IMR-90 (cell line): ENCODE data around the gene ZFAND2A. TPM values are rescaled to one million over a fixed set of nuclear protein-coding genes. Genes with fewer than 3 reads are reported as not detected.
A peak's percentile ranks its signal among the peaks of the same experiment; 100 is the strongest.

Experiments
- ATAC-seq: fragments of 200-7000 bp; cut with Tn5 transposase; 2 replicates; pipeline ENCODE4 v1.9.1; 2020; ENCODE audit warnings: low read depth, mild to moderate bottlenecking, moderate library complexity
- BruUV-seq: library from RNA; stranded (reverse); fragments of 400-500 nt; replicated peaks from 2 replicates; lab custom pipeline; 2021; lab: Mats Ljungman, UMichigan
- CTCF ChIA-PET: fragments of 300-600 bp; formaldehyde crosslinking; extraction: SDS; loops from one replicate; lab custom pipeline; 2021; ENCODE audit warnings: antibody characterized with exemption; lab: Yijun Ruan, JAX
- POLR2A ChIA-PET: fragments of 300-600 bp; sonication (Branson Sonifier 250); formaldehyde crosslinking; loops from one replicate; lab custom pipeline; 2022; ENCODE audit warnings: antibody characterized with exemption; ENCODE audit not compliant: unreplicated experiment; lab: Charles Lee
- DNase-seq: peaks from one replicate; pipeline ENCODE4 v3.0.0; 2013
- H2AFZ ChIP-seq: replicated peaks from 2 replicates; pipeline ENCODE3; 2013; ENCODE audit warnings: low read length, mild to moderate bottlenecking; ENCODE audit not compliant: poor library complexity
- H2AK5ac ChIP-seq: 2 replicates; pipeline ENCODE4 v1.6.1; 2013; ENCODE audit warnings: low read depth, low read length, inconsistent platforms
- H2AK9ac ChIP-seq: replicated peaks from 2 replicates; pipeline ENCODE3; 2013; ENCODE audit warnings: mild to moderate bottlenecking, low read depth, low read length, moderate library complexity; ENCODE audit not compliant: poor library complexity
- H2BK120ac ChIP-seq: 2 replicates; pipeline ENCODE4 v1.6.1; 2013; ENCODE audit warnings: low read depth, low read length, inconsistent platforms
- H2BK15ac ChIP-seq: 3 replicates; pipeline ENCODE4 v1.6.1; 2013; ENCODE audit warnings: low read depth, low read length, inconsistent platforms
- H2BK20ac ChIP-seq: 2 replicates; pipeline ENCODE4 v1.6.1; 2013; ENCODE audit warnings: low read depth, mild to moderate bottlenecking, inconsistent platforms, low read length, moderate library complexity
- H2BK5ac ChIP-seq: 2 replicates; pipeline ENCODE4 v1.6.1; 2013; ENCODE audit warnings: mild to moderate bottlenecking, low read depth, low read length, inconsistent platforms; ENCODE audit not compliant: poor library complexity, severe bottlenecking
- H3K14ac ChIP-seq: replicated peaks from 2 replicates; pipeline ENCODE4 v1.6.1; 2013; ENCODE audit warnings: low read depth, low read length, inconsistent platforms
- H3K18ac ChIP-seq: 2 replicates; pipeline ENCODE4 v1.6.1; 2013; ENCODE audit warnings: low read depth, low read length, control low read depth
- H3K23ac ChIP-seq: 2 replicates; pipeline ENCODE4 v1.6.1; 2013; ENCODE audit warnings: low read depth, low read length, inconsistent platforms
- H3K27ac ChIP-seq: 2 replicates; pipeline ENCODE4 v1.5.1; 2013; ENCODE audit warnings: mild to moderate bottlenecking, control low read depth, low read length; ENCODE audit not compliant: insufficient read depth
- H3K27me3 ChIP-seq: 2 replicates; pipeline ENCODE4 v1.6.1; 2013; ENCODE audit warnings: low read length; ENCODE audit not compliant: control insufficient read depth, insufficient read depth
- H3K36me3 ChIP-seq: 2 replicates; pipeline ENCODE4 v1.6.1; 2013; ENCODE audit warnings: low read length, mixed read lengths; ENCODE audit not compliant: control insufficient read depth, insufficient read depth
- H3K4ac ChIP-seq: 2 replicates; pipeline ENCODE4 v1.6.1; 2013; ENCODE audit warnings: low read depth, low read length, inconsistent platforms
- H3K4me1 ChIP-seq: 2 replicates; pipeline ENCODE4 v1.6.1; 2013; ENCODE audit warnings: low read length, mixed read lengths; ENCODE audit not compliant: control insufficient read depth, insufficient read depth
- H3K4me2 ChIP-seq: 2 replicates; pipeline ENCODE4 v1.6.1; 2013; ENCODE audit warnings: low read depth, mild to moderate bottlenecking, control low read depth, low read length, moderate library complexity
- H3K4me3 ChIP-seq: 2 replicates; pipeline ENCODE4 v1.5.1; 2013; ENCODE audit warnings: low read depth, mild to moderate bottlenecking, control low read depth, low read length, moderate library complexity; ENCODE audit not compliant: insufficient read depth
- H3K56ac ChIP-seq: 2 replicates; pipeline ENCODE4 v1.6.1; 2013; ENCODE audit warnings: low read length, inconsistent platforms; ENCODE audit not compliant: insufficient read depth; ENCODE audit errors: extremely low read depth
- H3K79me1 ChIP-seq, 2 experiments: 2 replicates each; pipeline ENCODE4 v1.6.1; 2013; ENCODE audit warnings: low read length in 2 of 2, inconsistent platforms in 1 of 2, low read depth in 1 of 2
- H3K9ac ChIP-seq: 2 replicates; pipeline ENCODE4 v1.6.1; 2013; ENCODE audit warnings: low read depth, low read length, control low read depth
- H3K9me1 ChIP-seq: 2 replicates; pipeline ENCODE4 v1.6.1; 2013; ENCODE audit warnings: low read length, inconsistent platforms; ENCODE audit not compliant: insufficient read depth
- H3K9me3 ChIP-seq: 2 replicates; pipeline ENCODE4 v1.6.1; 2013; ENCODE audit warnings: low read length; ENCODE audit not compliant: control insufficient read depth, insufficient read depth
- H4K20me1 ChIP-seq: 2 replicates; pipeline ENCODE4 v1.6.1; 2013; ENCODE audit warnings: low read length, inconsistent platforms; ENCODE audit not compliant: insufficient read depth
- H4K5ac ChIP-seq: 2 replicates; pipeline ENCODE4 v1.6.1; 2013; ENCODE audit warnings: mild to moderate bottlenecking, low read depth, low read length, control low read depth
- H4K8ac ChIP-seq, 2 experiments: 2 replicates each; pipeline ENCODE4 v1.6.1; 2013; ENCODE audit warnings: low read depth in 2 of 2, low read length in 2 of 2, control low read depth in 1 of 2, inconsistent platforms in 1 of 2
- H4K91ac ChIP-seq: 2 replicates; pipeline ENCODE4 v1.6.1; 2013; ENCODE audit warnings: low read depth, low read length, inconsistent platforms; ENCODE audit not compliant: insufficient read depth
- CEBPB ChIP-seq: IDR thresholded peaks from 2 replicates; pipeline ENCODE4 v1.6.1; 2012; ENCODE audit warnings: low read depth, low read length, improper control_type of control experiment
- FOS ChIP-seq: fragments of 150-350 bp; IDR thresholded peaks from 2 replicates; pipeline ENCODE4 v1.6.1; 2016; ENCODE audit warnings: low read depth, low read length
- NFE2L2 ChIP-seq: fragments of 150-350 bp; IDR thresholded peaks from 2 replicates; pipeline ENCODE4 v1.6.1; 2016; ENCODE audit warnings: low read depth, mild to moderate bottlenecking, low read length
- USF2 ChIP-seq: fragments of 150-350 bp; IDR thresholded peaks from 2 replicates; pipeline ENCODE4 v1.6.1; 2017; ENCODE audit warnings: mild to moderate bottlenecking, antibody characterized with exemption, low read length, low read depth
- WGBS, 2 experiments: methylation state at CpG; one replicate each; pipeline versions ENCODE4 v1.1.5 to v1.1.7; 2013; ENCODE audit warnings: missing lambda C conversion rate in 2 of 2; ENCODE audit not compliant: insufficient read length in 1 of 2; ENCODE audit errors: extremely low coverage in 2 of 2; 5-methylcytosine and 5-hydroxymethylcytosine counted together
- dilution Hi-C: fragments of 300-500 bp; cut with HindIII; formaldehyde crosslinking; loops from one replicate; pipeline ENCODE4 v1.14.3; 2018; ENCODE audit warnings: low sequenced_read_pairs; ENCODE audit not compliant: unreplicated experiment
- in situ Hi-C: fragments of 300-500 bp; cut with MboI; formaldehyde crosslinking; loops from 3 replicates; pipeline ENCODE4 v1.14.3; 2019; ENCODE audit warnings: low sequenced_read_pairs, inconsistent platforms, mixed read lengths
- intact Hi-C: fragments of 100-400 bp; cut with micrococcal nuclease; formaldehyde crosslinking; loops from 2 replicates; pipeline ENCODE4 v1.10.0; 2022
- polyA plus RNA-seq, 3 experiments: library from polyadenylated mRNA; depleted of rRNA; stranded (reverse); fragments of >200 nt; gene quantifications; 2 replicates each; pipeline ENCODE4 v1.2.3, GENCODE V29; 2012; ENCODE audit warnings: low replicate concordance in 1 of 3
- total RNA-seq: library from RNA; depleted of rRNA; stranded (reverse); fragments of >200 nt; gene quantifications from 2 replicates; pipeline ENCODE4 v1.2.3, GENCODE V29; 2012

Gene ZFAND2A
- total and polyA plus RNA-seq, 2 of the 4 experiments (the other 2 are of a cell fraction), result 11.8 to 28.7 TPM

DNA sequence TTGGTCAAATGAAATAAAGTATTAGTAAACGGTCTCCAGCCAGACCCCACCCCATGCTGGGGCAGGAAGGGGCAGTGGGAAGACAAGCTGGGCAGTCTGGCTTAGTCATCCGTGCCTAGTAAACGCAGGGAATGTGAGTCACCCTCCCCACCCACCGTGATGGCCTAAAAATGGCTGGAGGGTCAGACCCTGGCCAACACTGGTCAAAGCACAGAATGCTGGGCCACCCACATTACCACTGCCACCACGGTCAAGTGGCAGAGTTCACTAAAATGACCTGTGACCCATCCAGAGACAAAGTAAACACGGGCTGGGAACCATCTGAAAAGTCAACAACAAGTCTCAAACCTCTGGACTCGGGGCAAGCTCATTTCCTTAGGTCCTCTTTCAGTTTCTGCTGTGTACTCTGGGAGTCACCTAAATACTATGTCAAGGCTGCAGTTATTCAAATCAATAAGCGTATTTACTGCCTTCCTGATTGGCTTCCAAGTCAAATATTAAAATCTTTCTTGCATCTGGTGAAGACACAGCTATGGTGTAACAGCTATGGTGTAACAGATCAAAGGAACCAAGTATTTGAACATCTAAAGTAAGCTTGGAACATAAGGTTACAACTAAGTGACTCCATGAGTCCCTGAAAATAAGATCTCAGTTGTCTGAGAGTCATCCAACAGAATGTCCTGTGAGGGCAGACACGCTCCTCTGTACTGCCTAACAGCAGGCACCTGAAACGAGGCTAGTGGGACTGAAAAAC is 3.0 kb downstream of the ZFAND2A start:
- WGBS, 2 experiments, result 53% methylated on average over 3 of the region's 10 CpGs; no CpG with 5 or more reads in 1 of the 2 experiments
- DNase-seq (peak; percentile 52), ATAC-seq (no peak)
- Histone ChIP-seq H4K91ac (no peak overlapping the region), H3K14ac (no peak overlapping the region), H3K4ac (no peak overlapping the region; the same call in 1 of the 2 replicates), H4K5ac (no peak overlapping the region), H3K27me3 (no peaks in the 10 kb centered on the region), H3K4me3 (no peak overlapping the region), H2BK120ac (no peak overlapping the region), H3K18ac (no peak overlapping the region), H2BK15ac (no peak overlapping the region), H4K8ac (no peak overlapping the region), H3K4me1 (peaks cover 10% of the 10 kb centered on the region), H3K23ac (peak overlapping the region; percentile 37; the same call in 1 of the 2 replicates), H2AK5ac (0 out of 2 replicates have a peak overlapping the region, but pooled peaks have one; percentile 60), H3K56ac (no peak overlapping the region), H3K9ac (no peak overlapping the region), H2AK9ac (peak overlapping the region; percentile 82), H2BK5ac (peak overlapping the region; percentile 51), H3K9me1 (peaks cover 9% of the 10 kb centered on the region; the same call in 1 of the 2 replicates), H3K27ac (no peak overlapping the region; the same call in 1 of the 2 replicates), H3K36me3 (peaks cover 42% of the 10 kb centered on the region), H3K9me3 (no peaks in the 10 kb centered on the region), H3K79me1 (peaks cover 34 to 63% of the 10 kb centered on the region in 2 experiments), H2BK20ac (no peak overlapping the region), H3K4me2 (no peak overlapping the region), H2AFZ (peak overlapping the region; percentile 70), H4K20me1 (peaks cover 7% of the 10 kb centered on the region)
- in situ Hi-C loops (no loop called here), dilution Hi-C loops (no loop called here), intact Hi-C loops (no loop called here)
- no TSS peak for BruUV-seq
- TF ChIP-seq FOS (peak; percentile 66), CEBPB (no peak), NFE2L2 (peak; percentile 11; the same call in 1 of the 2 replicates), USF2 (no peak)
- ChIA-PET CTCF (interaction anchor here (0.6 to 1.0 kb wide), 2 partner anchors 20 to 26 kb away, joined by 3 read pairs; no protein-coding TSS in a partner anchor), POLR2A (no interaction called here)
